Mononuclear cell (primary cell): ENCODE results near the gene SOX13. TPM values are rescaled to one million over a fixed set of nuclear protein-coding genes. Genes with fewer than 3 reads are reported as not detected.

Experiments used
- H3K27me3 ChIP-seq: 2 replicates; pipeline ENCODE4 v1.6.0; 2011; ENCODE audit warnings: low read length, control low read depth; ENCODE audit not compliant: insufficient read depth
- H3K4me1 ChIP-seq: 2 replicates; pipeline ENCODE4 v1.5.1; 2011; ENCODE audit warnings: mild to moderate bottlenecking, low read length, control low read depth; ENCODE audit not compliant: insufficient read depth
- H3K4me3 ChIP-seq: 2 replicates; pipeline ENCODE4 v1.5.1; 2011; ENCODE audit warnings: mild to moderate bottlenecking, low read length, moderate library complexity
- H3K9me3 ChIP-seq: 2 replicates; pipeline ENCODE4 v1.5.1; 2011; ENCODE audit warnings: low read depth, mild to moderate bottlenecking, control low read depth, low read length
- total RNA-seq: library from RNA; depleted of rRNA; stranded (reverse); fragments of >200 nt; gene quantifications from one replicate; pipeline ENCODE4 v1.2.3, GENCODE V29; 2012

The SOX13 gene
- total RNA-seq, 1 donor = 0.42 TPM

GRCh38 chr1:204124639-204125038 is 51.7 kb downstream of the SOX13 start:
- Histone ChIP-seq H3K4me3 (no peak overlapping the region), H3K9me3 (no peaks in the 10 kb centered on the region), H3K4me1 (peaks cover 8% of the 10 kb centered on the region)

GRCh38 chr1:204125759-204126351 is 52.9 kb downstream of the SOX13 start:
- Histone ChIP-seq H3K9me3 (no peaks in the 10 kb centered on the region), H3K4me1 (peaks cover 8% of the 10 kb centered on the region), H3K27me3 (no peaks in the 10 kb centered on the region), H3K4me3 (no peak overlapping the region)

More at GRCh38 chr1:204124639-204125038, 51.7 kb downstream of the SOX13 start:
- no peaks in the 10 kb centered on the region for H3K27me3 ChIP-seq

GRCh38 chr1:204126386-204126785 is 53.5 kb downstream of the SOX13 start:
- Histone ChIP-seq H3K27me3 (no peaks in the 10 kb centered on the region), H3K9me3 (no peaks in the 10 kb centered on the region), H3K4me1 (peaks cover 8% of the 10 kb centered on the region)

GRCh38 chr1:204126956-204127355 is 54.0 kb downstream of the SOX13 start:
- H3K4me3 ChIP-seq = no peak overlapping the region
- no peaks in the 10 kb centered on the region for H3K27me3 ChIP-seq
- H3K9me3 ChIP-seq = no peaks in the 10 kb centered on the region
- peaks cover 8% of the 10 kb centered on the region for H3K4me1 ChIP-seq

More at GRCh38 chr1:204126386-204126785, 53.5 kb downstream of the SOX13 start:
- no peak overlapping the region for H3K4me3 ChIP-seq

GRCh38 chr1:204127597-204128242 is 54.8 kb downstream of the SOX13 start:
- Histone ChIP-seq H3K27me3 (no peaks in the 10 kb centered on the region), H3K4me3 (no peak overlapping the region), H3K9me3 (no peaks in the 10 kb centered on the region), H3K4me1 (peaks cover 8% of the 10 kb centered on the region)

GRCh38 chr1:204128464-204128963 is 55.6 kb downstream of the SOX13 start:
- H3K4me3 ChIP-seq = no peak overlapping the region
- H3K9me3 ChIP-seq = no peaks in the 10 kb centered on the region
- no peaks in the 10 kb centered on the region for H3K27me3 ChIP-seq
- peaks cover 8% of the 10 kb centered on the region for H3K4me1 ChIP-seq

- Histone ChIP-seq H3K27me3 (no peaks in the 10 kb centered on the region), H3K4me1 (peaks cover 8% of the 10 kb centered on the region), H3K4me3 (no peak overlapping the region), H3K9me3 (no peaks in the 10 kb centered on the region)
These were observed 56.3 kb downstream of the SOX13 start for GRCh38 chr1:204128964-204129896.

GRCh38 chr1:204130178-204130577 is 57.3 kb downstream of the SOX13 start:
- Histone ChIP-seq H3K9me3 (no peaks in the 10 kb centered on the region), H3K4me1 (peaks cover 8% of the 10 kb centered on the region), H3K27me3 (no peaks in the 10 kb centered on the region), H3K4me3 (no peak overlapping the region)

- H3K4me1 ChIP-seq = peaks cover 8% of the 10 kb centered on the region
- H3K4me3 ChIP-seq = no peak overlapping the region
- no peaks in the 10 kb centered on the region for H3K9me3 ChIP-seq
- H3K27me3 ChIP-seq = no peaks in the 10 kb centered on the region
These were observed 58.3 kb downstream of the SOX13 start for GRCh38 chr1:204130981-204131892.

GRCh38 chr1:204131978-204132377 is 59.1 kb downstream of the SOX13 start:
- no peaks in the 10 kb centered on the region for H3K27me3 ChIP-seq

GRCh38 chr1:204132718-204133117 is 59.8 kb downstream of the SOX13 start:
- peaks cover 8% of the 10 kb centered on the region for H3K4me1 ChIP-seq
- H3K27me3 ChIP-seq = no peaks in the 10 kb centered on the region

More at GRCh38 chr1:204131978-204132377, 59.1 kb downstream of the SOX13 start:
- Histone ChIP-seq H3K9me3 (no peaks in the 10 kb centered on the region), H3K4me3 (no peak overlapping the region), H3K4me1 (peaks cover 8% of the 10 kb centered on the region)

GRCh38 chr1:204134103-204134502 is 61.2 kb downstream of the SOX13 start:
- Histone ChIP-seq H3K4me3 (no peak overlapping the region), H3K9me3 (no peaks in the 10 kb centered on the region), H3K27me3 (no peaks in the 10 kb centered on the region), H3K4me1 (peaks cover 4% of the 10 kb centered on the region)

More at GRCh38 chr1:204132718-204133117, 59.8 kb downstream of the SOX13 start:
- Histone ChIP-seq H3K9me3 (no peaks in the 10 kb centered on the region), H3K4me3 (no peak overlapping the region)

- no peaks in the 10 kb centered on the region for H3K4me1 ChIP-seq
These were observed 63.9 kb downstream of the SOX13 start for GRCh38 chr1:204136814-204137213.

GRCh38 chr1:204139088-204139487 is 66.2 kb downstream of the SOX13 start:
- Histone ChIP-seq H3K4me3 (no peak overlapping the region), H3K27me3 (no peaks in the 10 kb centered on the region), H3K4me1 (no peaks in the 10 kb centered on the region), H3K9me3 (no peaks in the 10 kb centered on the region)

More at GRCh38 chr1:204136814-204137213, 63.9 kb downstream of the SOX13 start:
- no peaks in the 10 kb centered on the region for H3K9me3 ChIP-seq
- no peak overlapping the region for H3K4me3 ChIP-seq
- H3K27me3 ChIP-seq = no peaks in the 10 kb centered on the region
